SK-N-SH treated with all-trans-retinoic acid at 6 μM for 48 hours (cell line): ENCODE measurements around the gene PHF21B.

Source experiments
- ARNTL ChIP-seq: fragments of 450-650 bp; formaldehyde crosslinking; IDR thresholded peaks from 2 replicates; pipeline ENCODE4 v1.5.0; 2020; ENCODE audit warnings: low read depth, mild to moderate bottlenecking, moderate library complexity, borderline replicate concordance
- BACH2 ChIP-seq: fragments of 250-450 bp; sonication (Bioruptor Pico); IDR thresholded peaks from 2 replicates; pipeline ENCODE4 v1.9.0; 2021; ENCODE audit warnings: mild to moderate bottlenecking, borderline replicate concordance
- CSRNP3 ChIP-seq: fragments of 250-450 bp; sonication (Bioruptor Pico); IDR thresholded peaks from 2 replicates; pipeline ENCODE4 v1.5.1; 2021; ENCODE audit warnings: mild to moderate bottlenecking, moderate library complexity
- PPARA ChIP-seq: fragments of 250-450 bp; sonication (Bioruptor Pico); IDR thresholded peaks from 2 replicates; pipeline ENCODE4 v1.5.0; 2020; ENCODE audit warnings: mild to moderate bottlenecking, borderline replicate concordance
- SNAI2 ChIP-seq: fragments of 250-450 bp; sonication (Bioruptor Pico); IDR thresholded peaks from 2 replicates; pipeline ENCODE4 v1.5.0; 2020; ENCODE audit warnings: mild to moderate bottlenecking, moderate library complexity
- ZNF565 ChIP-seq: fragments of 450-650 bp; formaldehyde crosslinking; conservative IDR thresholded peaks from 2 replicates; pipeline ENCODE4 v1.5.0; 2020; ENCODE audit warnings: low read depth, mild to moderate bottlenecking, moderate library complexity
- TF ChIP-seq, protein P1 (sequence below): fragments of 250-450 bp; sonication (Bioruptor Pico); IDR thresholded peaks from 2 replicates; pipeline ENCODE4 v1.5.1; 2020; ENCODE audit warnings: low read depth, mild to moderate bottlenecking, moderate library complexity

DNA sequence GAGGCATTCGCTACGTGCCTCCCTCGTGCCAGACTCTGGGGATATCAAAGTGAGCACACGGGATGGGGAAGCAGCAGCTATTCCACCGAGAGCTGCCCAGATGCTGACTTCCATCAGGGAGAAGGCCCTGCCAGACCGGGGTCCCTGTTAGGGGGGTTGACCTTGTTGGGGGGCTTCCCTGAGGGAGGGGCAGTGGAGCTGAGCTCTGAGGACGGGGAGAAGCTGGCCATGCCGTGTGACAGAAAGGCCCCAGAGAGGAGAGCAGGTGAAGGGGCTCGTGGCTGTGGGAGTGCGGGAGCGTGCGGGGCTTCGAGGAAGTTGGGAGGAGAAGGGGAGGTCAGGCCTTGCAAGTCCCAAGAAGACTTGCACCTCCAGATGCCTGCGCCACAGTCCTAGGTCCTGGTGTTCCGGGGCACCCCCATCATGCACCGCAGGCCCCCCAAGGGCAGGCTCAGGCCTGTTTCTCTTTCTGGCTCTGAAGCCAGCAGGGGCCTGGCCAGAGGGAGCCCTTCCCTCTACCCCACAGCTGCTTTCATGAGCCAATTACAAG lies 163.0 kb downstream of the PHF21B start:
- TF ChIP-seq BACH2 (CRISPR knock-in tag), result no peak
- TF ChIP-seq, protein P1, sequence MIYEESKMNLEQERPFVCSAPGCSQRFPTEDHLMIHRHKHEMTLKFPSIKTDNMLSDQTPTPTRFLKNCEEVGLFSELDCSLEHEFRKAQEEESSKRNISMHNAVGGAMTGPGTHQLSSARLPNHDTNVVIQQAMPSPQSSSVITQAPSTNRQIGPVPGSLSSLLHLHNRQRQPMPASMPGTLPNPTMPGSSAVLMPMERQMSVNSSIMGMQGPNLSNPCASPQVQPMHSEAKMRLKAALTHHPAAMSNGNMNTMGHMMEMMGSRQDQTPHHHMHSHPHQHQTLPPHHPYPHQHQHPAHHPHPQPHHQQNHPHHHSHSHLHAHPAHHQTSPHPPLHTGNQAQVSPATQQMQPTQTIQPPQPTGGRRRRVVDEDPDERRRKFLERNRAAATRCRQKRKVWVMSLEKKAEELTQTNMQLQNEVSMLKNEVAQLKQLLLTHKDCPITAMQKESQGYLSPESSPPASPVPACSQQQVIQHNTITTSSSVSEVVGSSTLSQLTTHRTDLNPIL (CRISPR knock-in tag), result no peak
- no peak for TF ChIP-seq ZNF565
- TF ChIP-seq ARNTL (CRISPR knock-in tag), result no peak
- no peak for TF ChIP-seq CSRNP3 (CRISPR knock-in tag)
- no peak for TF ChIP-seq SNAI2 (CRISPR knock-in tag)
- TF ChIP-seq PPARA (CRISPR knock-in tag), result no peak
